HepG2 (cell line): ENCODE results near the gene DROSHA. TPM values are rescaled to one million over a fixed set of nuclear protein-coding genes. Genes with fewer than 3 reads are reported as not detected.

Experiments used
- ATAC-seq: fragments of 200-7000 bp; cut with Tn5 transposase; 3 replicates; pipeline ENCODE4 v1.9.1; 2020; ENCODE audit warnings: mild to moderate bottlenecking, moderate library complexity
- BruUV-seq: library from RNA; stranded (reverse); fragments of 400-500 nt; replicated peaks from 2 replicates; lab custom pipeline; 2021; lab: Mats Ljungman, UMichigan
- CTCF ChIA-PET: fragments of 300-600 bp; formaldehyde crosslinking; extraction: SDS; loops from one replicate; lab custom pipeline; 2021; ENCODE audit warnings: low total read pairs, inconsistent platforms, low intra/inter-chr PET ratio; lab: Yijun Ruan, JAX
- POLR2A ChIA-PET: fragments of 350-600 bp; sonication (Branson Sonifier 250); formaldehyde crosslinking; loops from one replicate; lab custom pipeline; 2020; ENCODE audit warnings: antibody characterized with exemption, inconsistent platforms; lab: Yijun Ruan, JAX
- DNase-seq: peaks from one replicate; pipeline ENCODE4 v3.0.0-alpha.2; 2015; ENCODE audit warnings: low spot score
- FAIRE-seq: peaks from 3 replicates; lab custom pipeline; 2011; peaks lifted over from hg19 to GRCh38; lab: Jason Lieb, UNC
- H2AFZ ChIP-seq: one replicate; pipeline ENCODE4 v1.6.1; 2011; ENCODE audit warnings: low read length, inconsistent platforms
- H3K27ac ChIP-seq: fragments of 300-600 bp; 3 replicates; pipeline ENCODE4 v1.8.0; 2011; ENCODE audit warnings: mixed run types, mild to moderate bottlenecking, mixed read lengths, low read length, inconsistent platforms; ENCODE audit not compliant: insufficient read depth; ENCODE audit errors: extremely low read length
- H3K27me3 ChIP-seq, 2 experiments: fragments of 200-600 bp in 1 of 2; 2 replicates in 1 of 2; 3 replicates in 1 of 2; pipeline versions ENCODE4 v1.6.0 to v1.8.0; 2011; ENCODE audit warnings: low read length in 2 of 2, mild to moderate bottlenecking in 2 of 2, moderate library complexity in 2 of 2, inconsistent platforms in 1 of 2; ENCODE audit not compliant: insufficient read depth in 2 of 2, control insufficient read depth in 1 of 2
- H3K36me3 ChIP-seq, 2 experiments: fragments of 200-600 bp in 1 of 2; replicated peaks in 1 of 2; 2 replicates in 1 of 2; 3 replicates in 1 of 2; pipeline versions ENCODE4 v1.5.1 to v1.8.0; 2011; ENCODE audit warnings: low read length in 2 of 2, inconsistent platforms in 1 of 2; ENCODE audit not compliant: insufficient read depth in 2 of 2, control insufficient read depth in 1 of 2
- H3K4me1 ChIP-seq: 2 replicates; pipeline ENCODE4 v1.5.1; 2012; ENCODE audit warnings: low read length, inconsistent platforms; ENCODE audit not compliant: insufficient read depth
- H3K4me2 ChIP-seq: 2 replicates; pipeline ENCODE4 v1.6.0; 2011; ENCODE audit warnings: low read depth, low read length, inconsistent platforms
- H3K4me3 ChIP-seq, 3 experiments: fragments of 200-600 bp in 1 of 3; sonication (generic), shearing (Covaris generic) in 1 of 3; replicated peaks in 1 of 3; 2 replicates each; pipeline ENCODE4 v1.5.1; 2011 to 2016; ENCODE audit warnings: low read length in 3 of 3, inconsistent platforms in 2 of 3, low read depth in 2 of 3, mild to moderate bottlenecking in 2 of 3, control low read depth in 1 of 3, mixed read lengths in 1 of 3; ENCODE audit not compliant: insufficient read depth in 1 of 3
- H3K79me2 ChIP-seq: one replicate; pipeline ENCODE4 v1.6.1; 2011; ENCODE audit warnings: low read length, inconsistent platforms; ENCODE audit not compliant: insufficient read depth
- H3K9ac ChIP-seq: 2 replicates; pipeline ENCODE4 v1.6.0; 2011; ENCODE audit warnings: mild to moderate bottlenecking, low read depth, low read length, inconsistent platforms; ENCODE audit not compliant: insufficient read depth
- H3K9me3 ChIP-seq: 2 replicates; pipeline ENCODE4 v1.5.1; 2012; ENCODE audit warnings: mild to moderate bottlenecking, low read length
- H4K20me1 ChIP-seq: 2 replicates; pipeline ENCODE4 v1.6.0; 2011; ENCODE audit warnings: inconsistent platforms, mild to moderate bottlenecking, low read length, moderate library complexity; ENCODE audit not compliant: insufficient read depth
- FOXO4 ChIP-seq: sonication (generic); formaldehyde crosslinking; conservative IDR thresholded peaks from 2 replicates; pipeline ENCODE4 v1.8.1; 2023; ENCODE audit warnings: missing genetic modification reagents
- PLRG1 ChIP-seq: fragments of 450-650 bp; conservative IDR thresholded peaks from 2 replicates; pipeline ENCODE4 v1.6.1; 2016
- SOX5 ChIP-seq: IDR thresholded peaks from 2 replicates; pipeline ENCODE4 v1.6.1; 2016; ENCODE audit warnings: borderline replicate concordance
- SRSF4 ChIP-seq: fragments of 200-400 bp; formaldehyde crosslinking; IDR thresholded peaks from one replicate; pipeline ENCODE4 v1.6.1; 2018; ENCODE audit warnings: mild to moderate bottlenecking, low read depth, low read length, moderate library complexity; ENCODE audit not compliant: poor library complexity, severe bottlenecking
- TSC22D2 ChIP-seq: sonication (generic); formaldehyde crosslinking; IDR thresholded peaks from 2 replicates; pipeline ENCODE4 v1.5.1; 2020; ENCODE audit warnings: missing genetic modification reagents, mild to moderate bottlenecking, borderline replicate concordance
- U2AF1 ChIP-seq: fragments of 200-400 bp; formaldehyde crosslinking; optimal IDR thresholded peaks from 2 replicates; pipeline ENCODE3; 2017; ENCODE audit warnings: mild to moderate bottlenecking, low read depth, low read length
- ZNF10 ChIP-seq: sonication (generic); formaldehyde crosslinking; IDR thresholded peaks from 2 replicates; pipeline ENCODE4 v1.4.0; 2020; ENCODE audit warnings: mild to moderate bottlenecking, low read depth, missing genetic modification reagents, borderline replicate concordance
- ZNF296 ChIP-seq: sonication (generic); formaldehyde crosslinking; conservative IDR thresholded peaks from 2 replicates; pipeline ENCODE4 v1.5.0; 2020; ENCODE audit warnings: mild to moderate bottlenecking, missing genetic modification reagents
- WGBS: methylation state at CpG from one replicate; pipeline ENCODE4 v1.1.6; 2017; ENCODE audit warnings: low lambda C conversion rate; 5-methylcytosine and 5-hydroxymethylcytosine counted together
- in situ Hi-C: cut with HindIII; loops from 2 replicates; pipeline ENCODE4 v1.10.0; 2017; ENCODE audit warnings: low pct_unique_long_range_greater_than_20kb; ENCODE audit not compliant: extremely low pct_ligation_motif_present
- intact Hi-C: fragments of 100-400 bp; cut with micrococcal nuclease; formaldehyde crosslinking; loops from one replicate; pipeline ENCODE4 v1.10.0; 2022; ENCODE audit not compliant: unreplicated experiment
- polyA plus RNA-seq, 8 experiments: library from polyadenylated mRNA; depleted of rRNA in 3 of 8; stranded (reverse) in 7 of 8; unstranded in 1 of 8; fragments of >200 nt; fragmentation: Illumina TruSeq in 4 of 8; extraction: Trizol in 4 of 8; gene quantifications; 2 replicates each; pipeline versions ENCODE4 v1.2.1 to v1.2.3, GENCODE V29; 2011 to 2016; ENCODE audit warnings: low read depth in 4 of 8, missing spikeins in 1 of 8, mixed read lengths in 1 of 8; ENCODE audit not compliant: insufficient read depth in 1 of 8
- total RNA-seq, 5 experiments: library from RNA; depleted of rRNA; stranded (reverse); fragments of >200 nt; fragmentation: Illumina TruSeq; extraction: Trizol; gene quantifications; 2 replicates each; pipeline ENCODE4 v1.2.3, GENCODE V29; 2016; ENCODE audit warnings: low read depth in 1 of 5
- TF ChIP-seq, protein P1 (sequence below): sonication (generic); formaldehyde crosslinking; IDR thresholded peaks from 2 replicates; pipeline ENCODE4 v1.5.1; 2020; ENCODE audit warnings: missing genetic modification reagents, mild to moderate bottlenecking, borderline replicate concordance
- TF ChIP-seq, protein P2 (sequence below): sonication (generic); formaldehyde crosslinking; IDR thresholded peaks from 2 replicates; pipeline ENCODE4 v1.8.0; 2022; ENCODE audit warnings: mild to moderate bottlenecking, missing genetic modification reagents, moderate library complexity

DROSHA gene
- total and polyA plus RNA-seq, 2 of the 13 experiments (the other 11 are each of a cell fraction or from before 2014, with no cell fraction given), result 22.3 to 29.4 TPM

GRCh38 chr5:31442058-31442745 is 89.7 kb downstream of the DROSHA start:
- intact Hi-C loops (no loop called here), in situ Hi-C loops (no loop called here)
- no peak overlapping the region for H3K4me2 ChIP-seq
- DNase-seq (no peak), ATAC-seq (no peak), FAIRE-seq (no peak)
- H3K4me3 ChIP-seq, result no peak overlapping the region
- WGBS, result 98% methylated on average over 3 of the region's 3 CpGs
- H3K79me2 ChIP-seq, result no peaks in the 10 kb centered on the region
- H4K20me1 ChIP-seq, result no peaks in the 10 kb centered on the region
- no peaks in the 10 kb centered on the region for H3K9me3 ChIP-seq
- H3K27me3 ChIP-seq, result no peaks in the 10 kb centered on the region
- no peaks in the 10 kb centered on the region for H3K4me1 ChIP-seq
- H3K36me3 ChIP-seq, result peaks cover 2 to 23% of the 10 kb centered on the region in 2 experiments; a peak in 3 of 5 replicates
- TF ChIP-seq ZNF10 (no peak), SRSF4 (no peak), TSC22D2 (no peak), SOX5 (CRISPR knock-in tag) (no peak), PLRG1 (no peak), U2AF1 (no peak), FOXO4 (CRISPR knock-in tag) (no peak), ZNF296 (CRISPR knock-in tag) (no peak)
- TF ChIP-seq, protein P1, sequence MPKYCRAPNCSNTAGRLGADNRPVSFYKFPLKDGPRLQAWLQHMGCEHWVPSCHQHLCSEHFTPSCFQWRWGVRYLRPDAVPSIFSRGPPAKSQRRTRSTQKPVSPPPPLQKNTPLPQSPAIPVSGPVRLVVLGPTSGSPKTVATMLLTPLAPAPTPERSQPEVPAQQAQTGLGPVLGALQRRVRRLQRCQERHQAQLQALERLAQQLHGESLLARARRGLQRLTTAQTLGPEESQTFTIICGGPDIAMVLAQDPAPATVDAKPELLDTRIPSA, result no peak
- TF ChIP-seq, protein P2, sequence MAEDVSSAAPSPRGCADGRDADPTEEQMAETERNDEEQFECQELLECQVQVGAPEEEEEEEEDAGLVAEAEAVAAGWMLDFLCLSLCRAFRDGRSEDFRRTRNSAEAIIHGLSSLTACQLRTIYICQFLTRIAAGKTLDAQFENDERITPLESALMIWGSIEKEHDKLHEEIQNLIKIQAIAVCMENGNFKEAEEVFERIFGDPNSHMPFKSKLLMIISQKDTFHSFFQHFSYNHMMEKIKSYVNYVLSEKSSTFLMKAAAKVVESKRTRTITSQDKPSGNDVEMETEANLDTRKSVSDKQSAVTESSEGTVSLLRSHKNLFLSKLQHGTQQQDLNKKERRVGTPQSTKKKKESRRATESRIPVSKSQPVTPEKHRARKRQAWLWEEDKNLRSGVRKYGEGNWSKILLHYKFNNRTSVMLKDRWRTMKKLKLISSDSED (CRISPR knock-in tag), result no peak
- H3K9ac ChIP-seq, result no peak overlapping the region
- no TSS peak for BruUV-seq
- ChIA-PET CTCF (no interaction called here), POLR2A (no interaction called here)
- H3K27ac ChIP-seq, result no peak overlapping the region
- H2AFZ ChIP-seq, result no peak overlapping the region
